Spinal cord (tissue), 10 donors: Measurements from ENCODE around the gene CPT1C. TPM values are rescaled to one million over a fixed set of nuclear protein-coding genes. Genes with fewer than 3 reads are reported as not detected.
A peak's percentile ranks its signal among the peaks of the same experiment; 100 is the strongest.

Experiments
- DNase-seq, 6 donors: peaks; one replicate each; pipeline versions ENCODE4 v3.0.0 to v3.0.0-alpha.2; 2013 to 2015; ENCODE audit warnings: low spot score in 6 of 6, low read depth in 4 of 6
- H3K27ac ChIP-seq: one replicate; pipeline ENCODE4 v1.5.1; 2013; ENCODE audit warnings: low read depth, low read length, control low read depth
- H3K27me3 ChIP-seq: one replicate; pipeline ENCODE4 v1.6.1; 2013; ENCODE audit warnings: low read length; ENCODE audit not compliant: control insufficient read depth, insufficient read depth
- H3K36me3 ChIP-seq: one replicate; pipeline ENCODE4 v1.6.1; 2013; ENCODE audit warnings: low read length; ENCODE audit not compliant: control insufficient read depth, insufficient read depth
- H3K4me1 ChIP-seq: one replicate; pipeline ENCODE4 v1.6.1; 2013; ENCODE audit warnings: low read length; ENCODE audit not compliant: control insufficient read depth, insufficient read depth
- H3K4me3 ChIP-seq: one replicate; pipeline ENCODE4 v1.5.1; 2013; ENCODE audit warnings: low read depth, low read length, control low read depth
- H3K9me3 ChIP-seq: one replicate; pipeline ENCODE4 v1.6.1; 2013; ENCODE audit warnings: low read length; ENCODE audit not compliant: control insufficient read depth, insufficient read depth
- WGBS: methylation state at CpG from one replicate; pipeline ENCODE4 v1.1.5; 2013; ENCODE audit warnings: missing lambda C conversion rate; ENCODE audit not compliant: insufficient coverage; 5-methylcytosine and 5-hydroxymethylcytosine counted together
- polyA plus RNA-seq, 2 donors: library from polyadenylated mRNA; unstranded; fragments of 120-200 nt; gene quantifications; one replicate each; pipeline ENCODE4 v1.2.1, GENCODE V29; 2013; ENCODE audit not compliant: insufficient read length in 2 of 2
- total RNA-seq, 2 donors: library from RNA; depleted of rRNA in 1 of 2; stranded (reverse); fragments of 120-200 nt in 1 of 2; fragments of >200 nt in 1 of 2; gene quantifications; one replicate each; pipeline versions ENCODE4 v1.2.3 to v1.2.4, GENCODE V29; 2013 to 2014
- donor health status: healthy.

CPT1C gene
- total and polyA plus RNA-seq, 4 donors: 23.2 to 128 (median 71.4) TPM

GRCh38 chr19:49687566-49688316 is 3.2 kb upstream of the CPT1C start:
- Histone ChIP-seq H3K36me3 (peaks cover 66% of the 10 kb centered on the region), H3K9me3 (no peaks in the 10 kb centered on the region), H3K27me3 (peaks cover 6% of the 10 kb centered on the region), H3K4me3 (no peak overlapping the region), H3K27ac (no peak overlapping the region), H3K4me1 (peaks cover 47% of the 10 kb centered on the region)
- 37% methylated on average over 10 of the region's 26 CpGs for WGBS
- DNase-seq: no peak

DNA sequence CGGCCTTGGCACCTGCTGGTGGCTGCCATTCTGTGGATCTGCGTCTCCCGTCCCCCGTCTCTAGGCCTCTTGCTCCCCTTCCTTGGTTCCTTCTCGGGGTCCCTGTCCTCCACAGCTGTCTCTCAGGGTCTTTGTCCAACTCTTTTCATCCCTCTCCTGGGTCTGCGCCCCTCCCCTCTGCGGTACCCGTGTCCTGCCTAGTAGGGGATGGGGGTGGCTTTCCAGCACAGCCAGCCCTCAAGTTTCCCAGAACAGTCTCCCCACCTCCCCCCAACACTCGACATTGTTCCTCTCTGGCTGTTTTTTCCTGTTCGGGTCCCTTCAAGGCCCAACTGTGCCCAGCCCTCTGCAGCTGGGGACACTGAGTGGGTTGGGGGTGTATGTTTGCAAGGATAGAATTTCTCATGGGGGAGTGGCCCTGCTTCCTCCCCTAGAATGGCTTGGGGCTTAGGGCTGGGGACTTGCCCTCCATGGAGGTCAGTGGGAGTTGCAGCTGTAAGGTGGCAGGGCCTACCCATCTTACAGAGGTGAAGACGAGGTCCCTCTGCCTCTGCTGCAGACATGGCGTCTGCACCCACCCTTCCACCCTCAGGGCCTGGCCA is 2.3 kb upstream of the CPT1C start:
- Histone ChIP-seq H3K27me3 (peaks cover 6% of the 10 kb centered on the region), H3K4me1 (peaks cover 47% of the 10 kb centered on the region), H3K9me3 (no peaks in the 10 kb centered on the region), H3K27ac (peak overlapping the region; percentile 22), H3K36me3 (peaks cover 68% of the 10 kb centered on the region), H3K4me3 (no peak overlapping the region)
- no peak for DNase-seq
- 67% methylated on average over 7 of the region's 12 CpGs for WGBS

- Histone ChIP-seq H3K4me3 (peak within 1 kb of the TSS; percentile 73), H3K9me3 (no peaks in the 10 kb centered on the region), H3K27ac (peak within 1 kb of the TSS; percentile 87), H3K27me3 (peaks cover 6% of the 10 kb centered on the region), H3K36me3 (peaks cover 62% of the 10 kb centered on the region), H3K4me1 (peaks cover 47% of the 10 kb centered on the region)
- peak in 2 of 6 donors; percentile 75 to 89 for DNase-seq
- WGBS: 21% methylated on average over 54 of the region's 54 CpGs
Measured at GRCh38 chr19:49689133-49690078, 1.5 kb upstream of the CPT1C start, which contains the start of gene ADM5. Gene ADM5, plus strand, starts transcription at chr19:49689594. Its CDS starts 244 bp downstream, at chr19:49689838.

- WGBS: 2% methylated on average over 39 of the region's 39 CpGs
- H3K27me3 ChIP-seq: peaks cover 6% of the 10 kb centered on the region
- peak overlapping the region; percentile 73 for H3K4me3 ChIP-seq
- peak overlapping the region; percentile 87 for H3K27ac ChIP-seq
- peaks cover 60% of the 10 kb centered on the region for H3K36me3 ChIP-seq
- no peaks in the 10 kb centered on the region for H3K9me3 ChIP-seq
- DNase-seq: no peak
- peaks cover 47% of the 10 kb centered on the region for H3K4me1 ChIP-seq
Measured at GRCh38 chr19:49690079-49690655, 749 bp upstream of the CPT1C start.

DNA sequence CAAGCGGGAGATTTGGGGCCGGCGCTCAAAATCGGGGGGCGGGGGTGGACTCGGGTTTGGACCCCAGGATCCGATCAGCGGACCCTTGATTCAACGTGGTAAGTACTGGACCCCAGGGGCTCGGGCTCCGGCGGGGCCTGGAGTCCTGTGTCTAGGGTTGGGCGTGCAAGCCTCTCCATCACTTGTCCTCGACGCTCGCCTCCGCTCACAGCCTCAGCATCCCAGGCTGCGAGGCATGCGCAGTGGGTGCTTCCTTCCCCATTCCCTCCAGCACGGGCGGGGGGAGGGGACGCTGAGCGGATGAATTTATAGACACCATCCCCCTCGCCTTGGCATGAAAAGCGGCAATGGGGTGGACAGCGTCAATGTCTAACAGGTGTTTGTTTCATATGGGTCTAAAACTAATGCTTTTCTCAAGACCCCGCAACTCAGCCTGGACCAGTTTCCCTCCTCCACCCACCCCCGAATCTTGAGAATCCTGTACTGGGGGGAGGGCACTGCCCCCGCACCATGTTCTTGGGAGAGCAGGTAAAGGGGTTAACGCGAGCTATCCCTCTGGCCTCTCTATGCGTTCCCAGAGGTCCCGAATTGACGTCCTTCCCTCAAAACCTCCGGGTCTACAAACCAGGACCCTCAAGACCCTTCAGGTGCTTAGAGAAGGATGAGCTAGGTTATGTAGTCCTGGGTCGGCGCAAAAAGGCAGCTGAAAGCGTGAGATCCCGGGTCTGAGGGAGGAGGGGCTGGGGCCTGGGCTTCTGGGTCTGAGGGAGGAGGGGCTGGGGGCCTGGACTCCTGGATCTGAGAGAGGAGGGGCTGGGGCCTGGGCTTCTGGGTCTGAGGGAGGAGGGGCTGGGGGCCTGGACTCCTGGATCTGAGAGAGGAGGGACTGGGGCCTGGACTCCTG is 579 bp downstream of the CPT1C start:
- DNase-seq: peak in 3 of 6 donors; percentile 83 to 98 (median 96)
- Histone ChIP-seq H3K4me1 (peaks cover 47% of the 10 kb centered on the region), H3K27me3 (peaks cover 6% of the 10 kb centered on the region), H3K27ac (peak overlapping the region; percentile 87), H3K4me3 (peak overlapping the region; percentile 73), H3K9me3 (no peaks in the 10 kb centered on the region), H3K36me3 (peaks cover 57% of the 10 kb centered on the region)
- WGBS: 1% methylated on average over 29 of the region's 39 CpGs

- Histone ChIP-seq H3K27ac (no peak overlapping the region), H3K4me1 (peaks cover 47% of the 10 kb centered on the region), H3K27me3 (peaks cover 6% of the 10 kb centered on the region), H3K9me3 (no peaks in the 10 kb centered on the region), H3K36me3 (peaks cover 58% of the 10 kb centered on the region), H3K4me3 (no peak overlapping the region)
- no peak for DNase-seq
- 55% methylated on average over 16 of the region's 16 CpGs for WGBS
Measured at GRCh38 chr19:49692147-49692506, 1.2 kb downstream of the CPT1C start.

DNA sequence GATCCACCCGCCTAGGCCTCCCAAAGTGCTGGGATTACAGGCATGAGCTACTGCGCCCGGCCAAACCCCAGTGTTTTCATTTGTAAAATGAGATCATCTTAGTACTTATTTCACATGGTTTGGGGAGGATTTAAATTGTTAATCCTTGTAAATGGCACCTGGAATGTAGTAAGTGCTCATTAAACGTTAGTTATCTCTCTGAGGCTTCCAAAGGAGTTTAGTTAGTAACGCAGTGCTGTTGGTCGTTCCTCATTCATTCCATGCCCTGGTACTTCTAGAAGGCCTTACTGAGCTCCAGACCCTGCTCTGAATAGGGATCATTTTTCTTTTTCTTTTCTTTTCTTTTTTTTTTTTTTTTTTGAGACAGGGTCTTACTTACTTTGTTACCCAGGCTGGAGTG is 5.2 kb downstream of the CPT1C start:
- WGBS: 93% methylated on average over 3 of the region's 6 CpGs
- Histone ChIP-seq H3K4me3 (no peak overlapping the region), H3K27ac (no peak overlapping the region), H3K9me3 (no peaks in the 10 kb centered on the region), H3K27me3 (no peaks in the 10 kb centered on the region), H3K4me1 (peaks cover 16% of the 10 kb centered on the region), H3K36me3 (peaks cover 68% of the 10 kb centered on the region)
- DNase-seq: no peak

DNA sequence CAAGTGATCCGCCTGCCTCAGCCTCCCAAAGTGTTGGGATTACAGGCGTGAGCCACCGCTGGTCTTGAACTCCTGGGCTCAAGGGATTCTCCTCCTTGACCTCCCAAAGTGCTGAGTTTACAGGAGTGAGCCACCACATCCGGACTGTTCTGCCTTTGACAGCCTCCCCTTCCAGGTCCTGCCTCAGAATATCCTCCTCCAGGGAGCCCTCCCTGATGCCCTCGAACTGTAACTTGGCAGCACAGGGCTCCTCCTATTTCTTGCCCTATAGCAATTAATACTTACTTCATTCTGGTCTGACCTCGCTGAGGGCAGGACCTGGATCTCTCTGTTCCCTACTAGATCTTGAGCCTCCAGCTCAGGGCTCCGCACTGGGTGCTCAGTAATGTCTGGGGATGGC is 5.9 kb downstream of the CPT1C start:
- Histone ChIP-seq H3K36me3 (peaks cover 73% of the 10 kb centered on the region), H3K9me3 (no peaks in the 10 kb centered on the region), H3K27me3 (no peaks in the 10 kb centered on the region), H3K27ac (no peak overlapping the region), H3K4me1 (peaks cover 9% of the 10 kb centered on the region), H3K4me3 (no peak overlapping the region)
- 95% methylated on average over 7 of the region's 7 CpGs for WGBS
- DNase-seq: no peak
